Neural progenitor cell (in vitro differentiated cells): Measurements from ENCODE around the gene EFHD1. TPM values are rescaled to one million over a fixed set of nuclear protein-coding genes. Genes with fewer than 3 reads are reported as not detected.

Experiments
- DNase-seq: peaks from one replicate; pipeline ENCODE4 v3.0.0-alpha.2; 2016; ENCODE audit warnings: low spot score
- H2AFZ ChIP-seq: fragments of 200-600 bp; sonication (generic); replicated peaks from 2 replicates; pipeline ENCODE4 v1.6.1; 2016; ENCODE audit warnings: antibody characterized with exemption
- H3F3A ChIP-seq: fragments of 200-600 bp; sonication (generic); 2 replicates; pipeline ENCODE4 v1.6.1; 2016; ENCODE audit warnings: antibody characterized with exemption, low read depth
- H3K27ac ChIP-seq: fragments of 200-600 bp; sonication (generic); 2 replicates; pipeline ENCODE4 v1.5.1; 2016; ENCODE audit warnings: mild to moderate bottlenecking
- H3K27me3 ChIP-seq: fragments of 200-600 bp; sonication (generic); 2 replicates; pipeline ENCODE4 v1.6.1; 2016; ENCODE audit warnings: mild to moderate bottlenecking, moderate library complexity
- H3K36me3 ChIP-seq: fragments of 200-600 bp; sonication (generic); 2 replicates; pipeline ENCODE4 v1.5.1; 2016
- H3K4me1 ChIP-seq: fragments of 200-600 bp; sonication (generic); 2 replicates; pipeline ENCODE4 v1.6.1; 2016; ENCODE audit warnings: mixed run types
- H3K4me2 ChIP-seq: fragments of 200-600 bp; sonication (generic); 2 replicates; pipeline ENCODE4 v1.6.1; 2016
- H3K4me3 ChIP-seq: fragments of 200-600 bp; sonication (generic); 2 replicates; pipeline ENCODE4 v1.5.1; 2016
- H3K79me2 ChIP-seq: fragments of 200-600 bp; sonication (generic); 2 replicates; pipeline ENCODE4 v1.6.1; 2016; ENCODE audit warnings: low read depth
- H3K9ac ChIP-seq: fragments of 200-600 bp; sonication (generic); 2 replicates; pipeline ENCODE4 v1.6.1; 2016
- H3K9me3 ChIP-seq: fragments of 200-600 bp; sonication (generic); 2 replicates; pipeline ENCODE4 v1.5.1; 2016; ENCODE audit warnings: low read depth
- H4K20me1 ChIP-seq: fragments of 200-600 bp; sonication (generic); 2 replicates; pipeline ENCODE4 v1.6.1; 2016; ENCODE audit warnings: low read depth
- H3K27ac Mint-ChIP-seq: 3 replicates; pipeline ENCODE4 v1.8.0; 2021; ENCODE audit warnings: mixed read lengths
- H3K27me3 Mint-ChIP-seq: 2 replicates; pipeline ENCODE4 v1.8.0; 2022; ENCODE audit warnings: low read depth, mild to moderate bottlenecking, inconsistent platforms, moderate library complexity, mixed read lengths; ENCODE audit not compliant: insufficient read depth
- H3K36me3 Mint-ChIP-seq: 3 replicates; pipeline ENCODE4 v1.8.0; 2021; ENCODE audit warnings: mixed read lengths
- H3K4me1 Mint-ChIP-seq: 3 replicates; pipeline ENCODE4 v1.8.0; 2021; ENCODE audit warnings: mixed read lengths
- H3K4me3 Mint-ChIP-seq: 3 replicates; pipeline ENCODE4 v1.8.0; 2021; ENCODE audit warnings: mild to moderate bottlenecking, moderate library complexity, mixed read lengths
- H3K9me3 Mint-ChIP-seq: 3 replicates; pipeline ENCODE4 v1.8.0; 2020; ENCODE audit warnings: mixed read lengths
- EZH2 ChIP-seq: fragments of 200-600 bp; sonication (generic); IDR thresholded peaks from 2 replicates; pipeline ENCODE4 v1.6.1; 2017; ENCODE audit warnings: antibody characterized with exemption, mild to moderate bottlenecking, moderate library complexity
- EZH2phosphoT487 ChIP-seq: fragments of 200-600 bp; sonication (generic); IDR thresholded peaks from 2 replicates; pipeline ENCODE4 v1.6.1; 2017; ENCODE audit warnings: antibody characterized with exemption
- total RNA-seq: library from RNA; depleted of rRNA; stranded (reverse); fragments of >200 nt; gene quantifications from 2 replicates; pipeline ENCODE4 v1.2.3, GENCODE V29; 2015; ENCODE audit warnings: low replicate concordance
- TF ChIP-seq, protein P1 (sequence below): fragments of 200-600 bp; sonication (generic); IDR thresholded peaks from 2 replicates; pipeline ENCODE4 v1.5.1; 2017; ENCODE audit warnings: antibody characterized with exemption, mild to moderate bottlenecking

Gene EFHD1
- total RNA-seq, 1 donor from 2014 or later, result 5.9 TPM

DNA sequence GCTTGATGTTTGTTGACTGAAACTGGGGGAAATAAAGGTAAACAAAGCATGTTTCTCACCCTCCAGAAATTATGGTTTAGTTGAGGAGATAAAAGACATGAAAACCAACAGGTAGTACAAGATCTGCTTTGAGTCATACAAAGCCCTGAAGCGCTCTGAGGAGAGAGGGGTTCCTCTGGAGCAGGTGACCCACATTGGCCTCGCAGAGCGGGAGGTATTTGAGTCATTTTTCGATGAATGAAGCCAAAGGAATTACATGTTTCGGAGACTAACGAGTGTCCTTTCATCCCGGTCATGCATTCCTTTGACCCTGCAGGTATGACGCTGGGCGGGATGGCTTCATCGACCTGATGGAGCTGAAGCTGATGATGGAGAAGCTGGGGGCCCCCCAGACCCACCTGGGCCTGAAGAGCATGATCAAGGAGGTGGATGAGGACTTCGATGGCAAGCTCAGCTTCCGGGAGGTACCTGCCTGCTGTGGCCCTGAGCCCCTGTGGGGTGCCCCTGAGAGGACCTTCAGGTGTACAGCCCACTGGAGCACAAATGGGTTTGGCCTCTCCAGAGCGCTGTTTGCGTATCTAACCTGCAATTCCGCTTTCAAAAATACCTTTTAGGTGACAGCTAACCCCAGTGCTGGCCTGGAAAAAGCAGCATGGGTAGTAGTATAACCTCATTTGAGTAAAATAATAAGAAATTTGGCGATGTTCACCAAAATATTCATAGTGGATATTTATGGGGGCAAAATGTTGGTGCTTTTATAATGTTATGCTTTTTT, 29.3 kb downstream of the EFHD1 start:
- no peak overlapping the region for H2AFZ ChIP-seq
- no peak overlapping the region for H3K27ac ChIP-seq
- Mint-ChIP-seq H3K4me3 (no peak overlapping the region), H3K27ac (no peak overlapping the region), H3K27me3 (peaks cover 2% of the 10 kb centered on the region), H3K4me1 (peaks cover 3% of the 10 kb centered on the region), H3K36me3 (peaks cover 2% of the 10 kb centered on the region), H3K9me3 (peaks cover 2% of the 10 kb centered on the region)
- TF ChIP-seq, protein P1, sequence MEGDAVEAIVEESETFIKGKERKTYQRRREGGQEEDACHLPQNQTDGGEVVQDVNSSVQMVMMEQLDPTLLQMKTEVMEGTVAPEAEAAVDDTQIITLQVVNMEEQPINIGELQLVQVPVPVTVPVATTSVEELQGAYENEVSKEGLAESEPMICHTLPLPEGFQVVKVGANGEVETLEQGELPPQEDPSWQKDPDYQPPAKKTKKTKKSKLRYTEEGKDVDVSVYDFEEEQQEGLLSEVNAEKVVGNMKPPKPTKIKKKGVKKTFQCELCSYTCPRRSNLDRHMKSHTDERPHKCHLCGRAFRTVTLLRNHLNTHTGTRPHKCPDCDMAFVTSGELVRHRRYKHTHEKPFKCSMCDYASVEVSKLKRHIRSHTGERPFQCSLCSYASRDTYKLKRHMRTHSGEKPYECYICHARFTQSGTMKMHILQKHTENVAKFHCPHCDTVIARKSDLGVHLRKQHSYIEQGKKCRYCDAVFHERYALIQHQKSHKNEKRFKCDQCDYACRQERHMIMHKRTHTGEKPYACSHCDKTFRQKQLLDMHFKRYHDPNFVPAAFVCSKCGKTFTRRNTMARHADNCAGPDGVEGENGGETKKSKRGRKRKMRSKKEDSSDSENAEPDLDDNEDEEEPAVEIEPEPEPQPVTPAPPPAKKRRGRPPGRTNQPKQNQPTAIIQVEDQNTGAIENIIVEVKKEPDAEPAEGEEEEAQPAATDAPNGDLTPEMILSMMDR, result no peak
- no peak for TF ChIP-seq EZH2phosphoT487
- H3K36me3 ChIP-seq, result no peaks in the 10 kb centered on the region
- no peaks in the 10 kb centered on the region for H3K27me3 ChIP-seq
- H3K4me1 ChIP-seq, result peaks cover 2% of the 10 kb centered on the region
- H3K9ac ChIP-seq, result no peak overlapping the region
- no peaks in the 10 kb centered on the region for H3K9me3 ChIP-seq
- no peak for DNase-seq
- H3F3A ChIP-seq, result peaks cover under 1% of the 10 kb centered on the region
- no peak overlapping the region for H3K4me3 ChIP-seq
- H3K79me2 ChIP-seq, result no peaks in the 10 kb centered on the region
- no peak overlapping the region for H3K4me2 ChIP-seq
- H4K20me1 ChIP-seq, result no peaks in the 10 kb centered on the region

DNA sequence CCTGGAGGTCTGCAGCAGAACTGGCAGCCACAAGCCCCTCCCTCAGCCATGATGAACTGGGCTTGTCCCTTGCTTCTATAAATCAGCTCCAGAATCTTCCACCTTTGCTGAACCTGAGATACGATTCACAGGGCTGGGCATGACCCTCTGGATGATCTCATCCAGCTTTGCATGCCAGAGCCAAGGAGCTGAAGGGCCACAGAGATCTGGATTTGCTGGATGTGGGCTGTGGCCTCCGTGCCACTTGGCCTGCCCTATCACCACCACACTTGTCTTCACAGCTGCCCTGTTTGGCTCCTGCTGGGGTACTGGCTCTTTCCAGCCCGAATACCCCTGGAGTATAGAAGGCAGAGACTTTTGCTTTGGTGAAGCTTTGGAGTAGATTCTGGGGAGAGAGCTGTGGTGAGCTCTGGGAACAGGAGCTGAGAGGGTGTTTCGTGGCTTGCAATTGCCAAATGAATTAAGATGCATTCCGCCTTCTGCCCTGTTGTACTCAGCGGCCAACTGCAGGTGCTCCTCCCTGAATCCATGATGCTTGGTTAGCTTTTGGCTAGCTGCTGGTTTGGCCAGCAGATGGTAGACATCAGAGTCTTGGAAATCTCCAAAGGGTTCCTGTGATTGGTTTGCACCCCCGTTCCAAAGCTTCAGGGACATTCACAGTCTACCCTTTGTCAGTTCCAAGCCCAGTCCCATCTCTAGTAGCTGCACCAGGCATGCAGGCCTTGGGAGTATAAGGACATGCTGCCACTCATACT, 32.8 kb downstream of the EFHD1 start:
- no peak overlapping the region for H3K9ac ChIP-seq
- Mint-ChIP-seq H3K27ac (no peak overlapping the region), H3K4me3 (no peak overlapping the region), H3K4me1 (peaks cover 10% of the 10 kb centered on the region), H3K36me3 (peaks cover under 1% of the 10 kb centered on the region), H3K9me3 (peaks cover under 1% of the 10 kb centered on the region), H3K27me3 (peaks cover under 1% of the 10 kb centered on the region)
- no peak overlapping the region for H3K27ac ChIP-seq
- H3F3A ChIP-seq, result peaks cover 5% of the 10 kb centered on the region
- TF ChIP-seq, protein P1, result no peak
- TF ChIP-seq EZH2phosphoT487 (no peak), EZH2 (no peak)
- no peaks in the 10 kb centered on the region for H3K36me3 ChIP-seq
- peaks cover 9% of the 10 kb centered on the region for H3K4me1 ChIP-seq
- no peak overlapping the region for H3K4me3 ChIP-seq
- H3K9me3 ChIP-seq, result no peaks in the 10 kb centered on the region
- DNase-seq, result no peak
- H2AFZ ChIP-seq, result no peak overlapping the region
- no peaks in the 10 kb centered on the region for H4K20me1 ChIP-seq
- H3K27me3 ChIP-seq, result no peaks in the 10 kb centered on the region
- H3K79me2 ChIP-seq, result no peaks in the 10 kb centered on the region
- no peak overlapping the region for H3K4me2 ChIP-seq

DNA sequence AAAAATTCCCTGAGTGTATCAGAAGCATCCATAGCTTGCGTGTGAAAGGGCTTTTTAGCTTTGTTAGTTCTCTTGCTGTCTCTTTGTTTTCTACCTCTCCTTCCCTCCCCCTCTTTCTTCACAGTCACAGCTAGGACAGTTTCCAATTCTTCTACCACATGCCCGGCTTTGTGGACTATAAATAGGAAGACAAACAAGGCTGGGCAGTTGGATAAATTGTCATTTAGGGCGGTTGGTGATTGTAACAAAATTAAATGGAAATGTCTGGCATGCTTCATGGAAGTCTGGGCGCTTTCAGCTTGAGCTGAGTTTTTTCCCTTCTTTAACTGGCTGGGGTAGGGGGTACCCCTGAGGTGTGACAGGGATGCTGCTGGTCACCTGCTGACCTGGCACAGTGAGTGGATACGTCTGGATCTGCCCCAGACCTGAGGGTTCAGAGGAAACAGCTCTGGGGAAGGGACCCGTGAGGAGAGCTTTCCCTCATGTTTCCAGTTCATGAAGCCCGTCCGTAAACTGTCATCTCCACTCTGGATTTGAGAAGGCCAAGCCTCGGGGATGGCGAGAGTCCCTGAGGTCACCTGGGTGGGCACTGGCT, 34.7 kb downstream of the EFHD1 start:
- peak overlapping the region; percentile 19 for H2AFZ ChIP-seq
- no peaks in the 10 kb centered on the region for H3K9me3 Mint-ChIP-seq
- H3K4me2 ChIP-seq, result peak overlapping the region; percentile 44
- H3K27ac ChIP-seq, result no peak overlapping the region
- H3K4me3 Mint-ChIP-seq, result no peak overlapping the region
- H3K36me3 Mint-ChIP-seq, result no peaks in the 10 kb centered on the region
- H3K4me3 ChIP-seq, result no peak overlapping the region
- H3K36me3 ChIP-seq, result no peaks in the 10 kb centered on the region
- no peaks in the 10 kb centered on the region for H3K79me2 ChIP-seq
- TF ChIP-seq EZH2phosphoT487 (no peak), EZH2 (no peak)
- TF ChIP-seq, protein P1, result no peak
- H3K27me3 Mint-ChIP-seq, result no peaks in the 10 kb centered on the region
- H3K4me1 ChIP-seq, result peaks cover 9% of the 10 kb centered on the region
- H4K20me1 ChIP-seq, result no peaks in the 10 kb centered on the region
- no peaks in the 10 kb centered on the region for H3K9me3 ChIP-seq
- H3F3A ChIP-seq, result peaks cover 5% of the 10 kb centered on the region
- H3K9ac ChIP-seq, result no peak overlapping the region
- H3K27me3 ChIP-seq, result no peaks in the 10 kb centered on the region
- H3K4me1 Mint-ChIP-seq, result peaks cover 10% of the 10 kb centered on the region
- no peak overlapping the region for H3K27ac Mint-ChIP-seq
- DNase-seq, result peak; percentile 17
